ENCODE data around the gene CMC2. TPM values are rescaled to one million over a fixed set of nuclear protein-coding genes. Genes with fewer than 3 reads are reported as not detected.
A peak's percentile ranks its signal among the peaks of the same experiment; 100 is the strongest.

Gene CMC2
- total RNA-seq, 1 donor from 2014 or later = 52.8 TPM

GRCh38 chr16:80992676-80993293 lies 13.9 kb downstream of the CMC2 start:
- no peak for FAIRE-seq
- H3K4me3 ChIP-seq (ENCODE audit: insufficient read depth, low read depth, low read length) = peak overlapping the region; percentile 41

GRCh38 chr16:80991792-80992430 lies 14.8 kb downstream of the CMC2 start:
- Histone ChIP-seq H3K27me3 (ENCODE audit: insufficient read depth, low read length) (no peaks in the 10 kb centered on the region), H3K4me3 (ENCODE audit: insufficient read depth, low read depth, low read length) (no peak overlapping the region), H4K20me1 (ENCODE audit: insufficient read depth, low read length) (no peaks in the 10 kb centered on the region), H3K36me3 (ENCODE audit: insufficient read depth, low read length) (peaks cover 7% of the 10 kb centered on the region), H3K4me1 (ENCODE audit: insufficient read depth, low read length) (peaks cover 26% of the 10 kb centered on the region), H3K27ac (ENCODE audit: low read depth, low read length) (peak overlapping the region; percentile 91), H2AFZ (ENCODE audit: low read depth, low read length) (no peak overlapping the region), H3K9me3 (ENCODE audit: insufficient read depth, low read depth, low read length) (no peaks in the 10 kb centered on the region), H3K9ac (ENCODE audit: low read length) (peak overlapping the region; percentile 80), H3K4me2 (ENCODE audit: low read length) (no peak overlapping the region), H3K79me2 (ENCODE audit: insufficient read depth, low read length) (peaks cover 87% of the 10 kb centered on the region)
- TF ChIP-seq EZH2 (IDR thresholded peaks at IDR 0.05; ENCODE audit: insufficient read depth, low read length) = no peak
- TF ChIP-seq CTCF (IDR thresholded peaks at IDR 0.05; ENCODE audit: insufficient read depth, low read depth, low read length) = no peak
- peaks cover 2% of the 10 kb centered on the region for H3K36me3 Mint-ChIP-seq (ENCODE audit: low read depth, unreplicated experiment)
- no peaks in the 10 kb centered on the region for H3K27me3 Mint-ChIP-seq (ENCODE audit: low read depth, unreplicated experiment)
- no peak overlapping the region for H3K4me3 Mint-ChIP-seq (ENCODE audit: unreplicated experiment)
- no peaks in the 10 kb centered on the region for H3K9me3 Mint-ChIP-seq (ENCODE audit: unreplicated experiment)
- H3K27ac Mint-ChIP-seq (ENCODE audit: unreplicated experiment) = peak overlapping the region; percentile 1
- DNase-seq (ENCODE audit: low read depth) (no peak), FAIRE-seq (no peak)
- H3K4me1 Mint-ChIP-seq (ENCODE audit: low read depth, unreplicated experiment) = peaks cover 36% of the 10 kb centered on the region

More at GRCh38 chr16:80992676-80993293, 13.9 kb downstream of the CMC2 start:
- Mint-ChIP-seq H3K27me3 (ENCODE audit: low read depth, unreplicated experiment) (no peaks in the 10 kb centered on the region), H3K36me3 (ENCODE audit: low read depth, unreplicated experiment) (peaks cover 2% of the 10 kb centered on the region), H3K4me1 (ENCODE audit: low read depth, unreplicated experiment) (peaks cover 42% of the 10 kb centered on the region), H3K9me3 (ENCODE audit: unreplicated experiment) (no peaks in the 10 kb centered on the region), H3K27ac (ENCODE audit: unreplicated experiment) (peak overlapping the region; percentile 91), H3K4me3 (ENCODE audit: unreplicated experiment) (peak overlapping the region; percentile 72)
- H3K9me3 ChIP-seq (ENCODE audit: insufficient read depth, low read depth, low read length) = no peaks in the 10 kb centered on the region
- no peaks in the 10 kb centered on the region for H4K20me1 ChIP-seq (ENCODE audit: insufficient read depth, low read length)
- H3K4me2 ChIP-seq (ENCODE audit: low read length) = peak overlapping the region; percentile 83
- no peak for DNase-seq (ENCODE audit: low read depth)
- TF ChIP-seq EZH2 (IDR thresholded peaks at IDR 0.05; ENCODE audit: insufficient read depth, low read length) = no peak
- TF ChIP-seq CTCF (IDR thresholded peaks at IDR 0.05; ENCODE audit: insufficient read depth, low read depth, low read length) = no peak
- peaks cover 5% of the 10 kb centered on the region for H3K36me3 ChIP-seq (ENCODE audit: insufficient read depth, low read length)
- H3K79me2 ChIP-seq (ENCODE audit: insufficient read depth, low read length) = peaks cover 90% of the 10 kb centered on the region
- H3K4me1 ChIP-seq (ENCODE audit: insufficient read depth, low read length) = peaks cover 26% of the 10 kb centered on the region
- no peaks in the 10 kb centered on the region for H3K27me3 ChIP-seq (ENCODE audit: insufficient read depth, low read length)
- H2AFZ ChIP-seq (ENCODE audit: low read depth, low read length) = no peak overlapping the region
- peak overlapping the region; percentile 91 for H3K27ac ChIP-seq (ENCODE audit: low read depth, low read length)
- peak overlapping the region; percentile 80 for H3K9ac ChIP-seq (ENCODE audit: low read length)

GRCh38 chr16:80990978-80991377 lies 15.7 kb downstream of the CMC2 start:
- no peak for TF ChIP-seq EZH2 (IDR thresholded peaks at IDR 0.05; ENCODE audit: insufficient read depth, low read length)
- TF ChIP-seq CTCF (IDR thresholded peaks at IDR 0.05; ENCODE audit: insufficient read depth, low read depth, low read length) = no peak
- Histone ChIP-seq H3K9ac (ENCODE audit: low read length) (no peak overlapping the region), H3K79me2 (ENCODE audit: insufficient read depth, low read length) (peaks cover 85% of the 10 kb centered on the region), H3K27me3 (ENCODE audit: insufficient read depth, low read length) (no peaks in the 10 kb centered on the region), H4K20me1 (ENCODE audit: insufficient read depth, low read length) (no peaks in the 10 kb centered on the region), H3K4me1 (ENCODE audit: insufficient read depth, low read length) (peaks cover 26% of the 10 kb centered on the region), H3K36me3 (ENCODE audit: insufficient read depth, low read length) (peaks cover 5% of the 10 kb centered on the region), H3K4me2 (ENCODE audit: low read length) (no peak overlapping the region), H3K9me3 (ENCODE audit: insufficient read depth, low read depth, low read length) (no peaks in the 10 kb centered on the region), H2AFZ (ENCODE audit: low read depth, low read length) (no peak overlapping the region), H3K27ac (ENCODE audit: low read depth, low read length) (no peak overlapping the region), H3K4me3 (ENCODE audit: insufficient read depth, low read depth, low read length) (no peak overlapping the region)
- DNase-seq (ENCODE audit: low read depth) (no peak), FAIRE-seq (no peak)
- no peaks in the 10 kb centered on the region for H3K27me3 Mint-ChIP-seq (ENCODE audit: low read depth, unreplicated experiment)
- no peak overlapping the region for H3K4me3 Mint-ChIP-seq (ENCODE audit: unreplicated experiment)
- peaks cover 2% of the 10 kb centered on the region for H3K36me3 Mint-ChIP-seq (ENCODE audit: low read depth, unreplicated experiment)
- peaks cover 40% of the 10 kb centered on the region for H3K4me1 Mint-ChIP-seq (ENCODE audit: low read depth, unreplicated experiment)
- no peaks in the 10 kb centered on the region for H3K9me3 Mint-ChIP-seq (ENCODE audit: unreplicated experiment)
- peak overlapping the region; percentile 1 for H3K27ac Mint-ChIP-seq (ENCODE audit: unreplicated experiment)
